G401 (cell line): Measurements from ENCODE around the gene EARS2. TPM values are rescaled to one million over a fixed set of nuclear protein-coding genes. Genes with fewer than 3 reads are reported as not detected.
"Not testable (repeated sequence)": the region's sequence is repeated elsewhere in the genome, so short reads cannot be mapped to it uniquely, and the experiment has no call there.

Experiments
- DNase-seq: peaks from one replicate; pipeline ENCODE4 v3.0.0-alpha.2; 2015; ENCODE audit warnings: low spot score
- in situ Hi-C: cut with HindIII; loops from 2 replicates; pipeline ENCODE4 v1.10.0; 2016; ENCODE audit warnings: low sequenced_read_pairs, mixed read lengths
- total RNA-seq: library from RNA; depleted of rRNA; stranded (reverse); fragments of >200 nt; shearing (Covaris generic); gene quantifications from 2 replicates; pipeline ENCODE4 v1.2.3, GENCODE V29; 2014; rRNA removed

EARS2 gene
- total RNA-seq, 1 experiment from 2014 or later = 49.8 TPM

GRCh38 chr16:23496821-23497542 lies 60.2 kb downstream of the EARS2 start:
- DNase-seq = peak; percentile 73
- in situ Hi-C loops = no loop called here

GRCh38 chr16:23495671-23496070 lies 61.5 kb downstream of the EARS2 start:
- in situ Hi-C loops = no loop called here

GRCh38 chr16:23494188-23494587 lies 63.0 kb downstream of the EARS2 start:
- no peak for DNase-seq
- in situ Hi-C loops = no loop called here

More at GRCh38 chr16:23495671-23496070, 61.5 kb downstream of the EARS2 start:
- DNase-seq = no peak

- DNase-seq = no peak
Observed at GRCh38 chr16:23491490-23492391, 65.4 kb downstream of the EARS2 start.

GRCh38 chr16:23486480-23486879 lies 70.7 kb downstream of the EARS2 start:
- DNase-seq = no peak
- in situ Hi-C loops = no loop called here

More at GRCh38 chr16:23491490-23492391, 65.4 kb downstream of the EARS2 start:
- in situ Hi-C loops = no loop called here

GRCh38 chr16:23485841-23486240 lies 71.3 kb downstream of the EARS2 start:
- in situ Hi-C loops = no loop called here
- DNase-seq = no peak

GRCh38 chr16:23485257-23485614 lies 71.9 kb downstream of the EARS2 start:
- DNase-seq = no peak
- in situ Hi-C loops = no loop called here

GRCh38 chr16:23484510-23485256 lies 72.5 kb downstream of the EARS2 start:
- DNase-seq = no peak
- in situ Hi-C loops = no loop called here

GRCh38 chr16:23483492-23483891 lies 73.7 kb downstream of the EARS2 start:
- DNase-seq, in situ Hi-C loops: not testable (repeated sequence)

- no peak for DNase-seq
- in situ Hi-C loops = no loop called here
Observed at GRCh38 chr16:23482778-23483177, 74.4 kb downstream of the EARS2 start.

- in situ Hi-C loops = no loop called here
- DNase-seq = no peak
Observed at GRCh38 chr16:23480257-23480656, 76.9 kb downstream of the EARS2 start.

GRCh38 chr16:23479138-23479537 lies 78.0 kb downstream of the EARS2 start:
- no peak for DNase-seq
- in situ Hi-C loops = no loop called here

- DNase-seq = no peak
- in situ Hi-C loops = no loop called here
Observed at GRCh38 chr16:23478566-23478965, 78.6 kb downstream of the EARS2 start.

- in situ Hi-C loops = no loop called here
- DNase-seq = no peak
Observed at GRCh38 chr16:23476289-23476688, 80.9 kb downstream of the EARS2 start.

Other genes starting within 250 kb of the EARS2 start
- gene COG7, start 104.2 kb downstream of the EARS2 start, total RNA-seq = 13.3 and 16.4 TPM in 2 replicates
- gene GGA2, start 46.9 kb downstream of the EARS2 start, total RNA-seq = 54.8 and 56.2 TPM in 2 replicates
- 97.7 and 101 TPM in 2 replicates for gene UBFD1, start 377 bp upstream of the EARS2 start, total RNA-seq
- 117 and 147 TPM in 2 replicates for gene NDUFAB1, start 39.0 kb upstream of the EARS2 start, total RNA-seq
- 14.0 and 33.3 TPM in 2 replicates for gene PALB2, start 84.0 kb upstream of the EARS2 start, total RNA-seq
- 69.0 and 95.5 TPM in 2 replicates for gene DCTN5, start 84.1 kb upstream of the EARS2 start, total RNA-seq
- gene PLK1, start 121.5 kb upstream of the EARS2 start, total RNA-seq = 34.7 and 54.4 TPM in 2 replicates
- gene ERN2, start 155.9 kb upstream of the EARS2 start, total RNA-seq = 0.37 and 3.3 TPM in 2 replicates
- gene CHP2, start 197.7 kb upstream of the EARS2 start, total RNA-seq = not detected in 2 replicates